Activated T-cell treated with anti-CD3 and anti-CD28 coated beads for 24 hours (primary cell): Measurements from ENCODE around the gene DDX1.
"Not testable (repeated sequence)": the region's sequence is repeated elsewhere in the genome, so short reads cannot be mapped to it uniquely, and the experiment has no call there.

Source experiments
- DNase-seq: peaks from one replicate; pipeline ENCODE4 v3.0.0-alpha.2; 2020; ENCODE audit warnings: low read depth

The DDX1 gene

DNA sequence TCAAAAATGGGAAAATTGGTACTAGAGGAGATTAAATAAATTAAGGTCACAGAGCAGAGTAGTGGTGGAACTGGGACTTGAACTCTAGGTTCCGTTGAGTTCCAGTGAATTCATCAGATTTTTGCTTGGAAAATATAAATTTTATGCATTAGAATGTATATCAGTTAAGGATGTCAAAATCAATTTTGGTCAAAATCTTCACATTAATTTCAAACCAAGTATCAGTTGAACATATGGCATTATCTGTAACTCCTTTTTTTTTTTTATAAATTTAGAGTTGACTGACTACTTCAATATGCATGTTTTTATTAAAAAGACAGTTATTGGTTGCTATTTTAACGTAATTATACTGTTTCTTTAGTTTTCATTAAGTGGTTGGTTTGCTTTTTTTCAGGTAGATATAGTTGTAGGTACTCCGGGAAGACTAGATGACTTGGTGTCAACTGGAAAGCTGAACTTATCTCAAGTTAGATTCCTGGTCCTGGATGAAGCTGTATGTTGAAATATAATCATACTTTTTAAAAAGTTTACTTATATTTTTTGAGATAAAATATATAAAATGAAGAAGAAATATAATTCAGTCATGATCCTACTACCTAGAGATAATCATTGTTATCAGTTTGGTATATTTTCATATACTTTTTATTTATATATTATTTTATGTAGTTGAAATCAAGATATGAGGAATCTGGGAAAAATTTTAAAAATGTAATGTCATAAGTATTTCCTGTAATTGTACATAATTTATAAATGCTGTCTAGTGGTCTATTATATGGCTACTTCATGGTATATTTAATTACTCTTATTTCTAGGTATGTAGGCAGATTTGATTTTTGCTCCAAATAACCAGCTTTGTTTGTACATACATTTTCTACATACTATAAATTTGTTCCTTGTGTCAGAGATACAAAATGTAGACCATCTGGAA, 25.4 kb downstream of the DDX1 start:
- DNase-seq, result no peak

GRCh38 chr2:15617778-15618448, 26.2 kb downstream of the DDX1 start:
- no peak for DNase-seq

- DNase-seq, result no peak
Measured at GRCh38 chr2:15618449-15618855, 26.8 kb downstream of the DDX1 start.

DNA sequence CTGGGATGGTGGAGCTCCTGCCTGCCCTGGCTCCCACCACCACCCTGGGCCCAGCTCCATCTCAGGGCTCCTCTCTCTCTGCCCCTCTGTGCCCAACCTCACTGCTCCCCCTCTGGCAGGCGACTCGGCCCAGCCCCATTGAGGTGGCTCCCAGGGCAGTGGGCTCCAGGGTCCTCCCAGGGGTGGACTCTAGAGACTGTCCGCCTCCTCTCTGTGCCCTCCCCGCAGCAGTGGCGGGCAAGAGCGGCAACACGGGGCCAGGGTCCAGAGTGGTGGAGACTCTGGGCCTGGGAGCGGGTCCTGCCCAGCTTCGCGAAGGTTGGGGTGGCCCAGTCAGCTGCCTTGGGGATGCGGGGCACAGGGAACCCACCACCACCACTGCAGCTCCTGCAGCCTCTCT, 27.4 kb downstream of the DDX1 start:
- DNase-seq, result no peak

- no peak for DNase-seq
Measured at GRCh38 chr2:15619510-15619909, 27.8 kb downstream of the DDX1 start.

DNA sequence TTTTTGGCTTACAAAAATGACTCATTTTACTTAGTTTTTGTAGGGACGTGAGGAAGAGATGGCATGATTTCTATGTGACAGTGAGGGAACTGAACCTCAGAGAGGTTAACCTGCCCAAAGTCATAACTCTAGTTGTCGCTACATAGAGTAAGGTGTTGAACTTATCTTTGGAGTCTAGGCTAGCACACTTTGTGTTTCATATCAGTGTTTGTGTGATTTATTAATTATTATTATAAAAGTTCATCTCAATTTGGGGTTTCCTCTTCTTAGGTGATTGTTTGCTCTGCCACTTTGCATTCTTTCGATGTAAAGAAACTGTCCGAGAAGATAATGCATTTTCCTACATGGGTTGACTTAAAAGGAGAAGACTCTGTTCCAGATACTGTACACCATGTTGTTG, 28.3 kb downstream of the DDX1 start:
- DNase-seq, result no peak

GRCh38 chr2:15620340-15620739, 28.7 kb downstream of the DDX1 start:
- DNase-seq, result no peak

GRCh38 chr2:15620857-15621471, 29.3 kb downstream of the DDX1 start:
- DNase-seq, result no peak

GRCh38 chr2:15621472-15621870, 29.8 kb downstream of the DDX1 start:
- not testable (repeated sequence) for DNase-seq

- DNase-seq, result no peak
Measured at GRCh38 chr2:15622214-15622613, 30.5 kb downstream of the DDX1 start.

GRCh38 chr2:15622614-15623480, 31.2 kb downstream of the DDX1 start:
- DNase-seq, result no peak

GRCh38 chr2:15623481-15623796, 31.8 kb downstream of the DDX1 start:
- DNase-seq, result no peak

DNA sequence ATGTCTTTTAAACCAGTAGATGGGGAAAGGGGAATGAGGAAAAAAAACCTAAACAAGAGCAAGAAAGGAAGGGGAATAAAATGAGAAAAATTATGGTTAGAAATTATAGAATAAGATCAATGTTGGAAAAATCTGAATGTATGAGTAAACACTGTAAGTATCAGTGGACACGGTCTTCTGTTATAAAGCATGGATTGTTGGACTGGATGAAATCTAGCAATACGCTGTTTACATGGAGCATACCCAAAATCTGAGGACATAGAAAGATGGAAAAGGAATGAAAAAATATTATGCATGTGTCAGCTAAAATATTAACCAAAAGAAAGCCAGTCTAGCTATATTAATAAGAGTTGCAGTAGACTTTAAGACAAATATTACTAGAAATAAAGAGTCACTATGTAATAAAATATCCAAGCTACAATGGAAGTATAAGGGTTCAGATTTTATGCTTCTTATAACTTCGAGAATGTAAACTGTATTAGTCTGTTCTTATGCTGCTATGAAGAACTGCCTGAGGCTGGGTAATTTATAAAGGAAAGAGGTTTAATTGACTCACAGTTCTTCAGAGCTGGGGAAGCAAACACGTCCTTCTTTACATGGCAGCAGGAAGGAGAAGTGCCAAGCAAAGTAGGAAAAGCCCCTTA, 32.4 kb downstream of the DDX1 start:
- DNase-seq, result no peak

GRCh38 chr2:15624903-15625302, 33.2 kb downstream of the DDX1 start:
- DNase-seq, result no peak

DNA sequence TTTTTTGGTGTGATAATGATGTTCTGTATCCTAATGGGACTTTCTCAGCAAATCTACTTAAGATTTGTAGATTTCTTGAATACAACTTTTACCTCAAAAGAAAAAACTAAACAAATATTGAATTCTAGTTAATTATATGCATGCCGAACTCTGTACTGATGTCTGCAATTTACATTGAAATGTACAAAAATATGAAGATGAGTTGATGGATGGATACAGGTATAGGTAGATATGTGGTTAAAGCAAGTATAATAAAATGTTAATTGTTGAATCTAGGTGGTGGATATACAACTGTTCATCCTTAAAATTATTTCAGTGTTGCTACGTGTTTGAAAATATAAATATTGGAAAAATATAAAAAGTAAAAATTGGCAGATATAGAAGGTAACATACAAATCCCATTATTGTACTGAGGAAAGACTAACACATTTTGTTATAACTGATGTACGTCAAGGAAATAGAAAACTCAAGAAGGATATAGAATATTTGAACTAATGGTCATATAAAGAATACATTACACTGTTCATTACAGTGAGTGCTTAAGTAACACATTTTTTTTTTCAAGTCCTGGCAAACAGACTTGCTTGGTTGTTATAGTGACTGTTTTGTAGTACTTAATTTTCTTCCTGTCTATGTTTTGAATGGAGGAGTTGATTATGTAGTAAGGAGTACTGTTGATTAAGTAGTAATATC, 33.8 kb downstream of the DDX1 start:
- DNase-seq, result no peak

DNA sequence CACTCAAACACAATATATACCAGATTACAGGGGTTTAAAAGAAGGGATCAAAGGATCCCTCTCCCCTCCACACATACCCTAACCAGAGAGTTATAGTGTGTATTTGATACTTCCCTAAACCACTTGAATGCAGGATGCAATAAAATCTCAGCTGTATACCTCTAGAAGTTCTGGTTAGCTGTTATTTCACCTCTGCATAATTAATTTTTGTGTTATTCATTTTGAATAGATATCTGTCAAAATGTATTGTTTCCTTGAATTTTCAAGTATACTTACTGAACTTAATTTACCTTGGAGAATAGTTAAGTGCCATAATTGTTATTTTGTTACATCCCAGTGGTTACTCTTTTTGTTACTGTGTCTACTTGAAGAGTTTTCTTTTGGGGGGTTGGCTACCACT, 34.5 kb downstream of the DDX1 start:
- DNase-seq, result no peak

DNA sequence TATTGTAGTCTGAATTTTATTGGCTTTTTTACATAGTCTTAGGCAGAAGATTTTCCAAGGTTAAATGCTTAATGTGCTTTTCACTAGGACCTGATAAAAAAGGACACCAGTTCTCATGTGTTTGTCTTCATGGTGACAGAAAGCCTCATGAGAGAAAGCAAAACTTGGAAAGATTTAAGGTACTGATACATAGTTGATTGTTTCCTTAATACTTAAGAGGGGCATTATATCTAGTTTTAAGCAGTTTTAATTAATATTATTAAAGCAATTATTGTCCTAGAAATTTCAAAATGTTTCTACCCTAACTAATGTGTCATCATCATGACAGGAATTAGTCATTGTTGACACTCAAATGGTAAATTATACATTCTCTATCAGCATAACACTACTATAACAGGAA, 35.3 kb downstream of the DDX1 start:
- no peak for DNase-seq

GRCh38 chr2:15627817-15628684, 36.4 kb downstream of the DDX1 start:
- no peak for DNase-seq

- no peak for DNase-seq
Measured at GRCh38 chr2:15628899-15629855, 37.5 kb downstream of the DDX1 start.
